ENCODE measurements around the gene KCNIP4.

DNA sequence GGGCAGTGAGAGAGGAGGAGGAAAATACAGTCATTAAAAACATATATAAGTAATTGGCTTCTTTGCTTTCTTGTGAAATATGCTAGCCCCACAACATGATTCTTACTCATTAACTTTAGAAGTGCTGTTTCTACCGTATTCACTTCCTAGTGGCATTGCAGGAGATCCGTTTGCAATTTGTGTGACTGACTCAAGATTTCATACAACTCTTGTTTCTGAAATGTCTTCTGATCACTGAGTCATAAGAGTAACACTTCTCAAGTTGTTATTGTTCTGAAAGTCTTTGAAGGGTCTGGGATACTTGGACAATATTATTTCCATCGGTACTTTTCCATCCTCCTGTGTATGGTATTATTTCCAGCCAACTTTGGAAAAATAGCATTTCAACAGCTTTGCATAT is 937.5 kb downstream of the KCNIP4 start:
- TF ChIP-seq EZH2phosphoT487 (IDR thresholded peaks at IDR 0.05): no peak
- TF ChIP-seq, protein P1, sequence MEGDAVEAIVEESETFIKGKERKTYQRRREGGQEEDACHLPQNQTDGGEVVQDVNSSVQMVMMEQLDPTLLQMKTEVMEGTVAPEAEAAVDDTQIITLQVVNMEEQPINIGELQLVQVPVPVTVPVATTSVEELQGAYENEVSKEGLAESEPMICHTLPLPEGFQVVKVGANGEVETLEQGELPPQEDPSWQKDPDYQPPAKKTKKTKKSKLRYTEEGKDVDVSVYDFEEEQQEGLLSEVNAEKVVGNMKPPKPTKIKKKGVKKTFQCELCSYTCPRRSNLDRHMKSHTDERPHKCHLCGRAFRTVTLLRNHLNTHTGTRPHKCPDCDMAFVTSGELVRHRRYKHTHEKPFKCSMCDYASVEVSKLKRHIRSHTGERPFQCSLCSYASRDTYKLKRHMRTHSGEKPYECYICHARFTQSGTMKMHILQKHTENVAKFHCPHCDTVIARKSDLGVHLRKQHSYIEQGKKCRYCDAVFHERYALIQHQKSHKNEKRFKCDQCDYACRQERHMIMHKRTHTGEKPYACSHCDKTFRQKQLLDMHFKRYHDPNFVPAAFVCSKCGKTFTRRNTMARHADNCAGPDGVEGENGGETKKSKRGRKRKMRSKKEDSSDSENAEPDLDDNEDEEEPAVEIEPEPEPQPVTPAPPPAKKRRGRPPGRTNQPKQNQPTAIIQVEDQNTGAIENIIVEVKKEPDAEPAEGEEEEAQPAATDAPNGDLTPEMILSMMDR (IDR thresholded peaks at IDR 0.05): no peak
- TF ChIP-seq EZH2 (IDR thresholded peaks at IDR 0.05): no peak
